GM19463 (cell line): Measurements from ENCODE around the gene FAM219A.

Source experiments
- ATAC-seq: cut with Tn5 transposase; IDR thresholded peaks from one replicate; pipeline ENCODE4 v1.9.1; 2021; ENCODE audit warnings: mild to moderate bottlenecking, moderate library complexity; ENCODE audit not compliant: unreplicated experiment

FAM219A gene

DNA sequence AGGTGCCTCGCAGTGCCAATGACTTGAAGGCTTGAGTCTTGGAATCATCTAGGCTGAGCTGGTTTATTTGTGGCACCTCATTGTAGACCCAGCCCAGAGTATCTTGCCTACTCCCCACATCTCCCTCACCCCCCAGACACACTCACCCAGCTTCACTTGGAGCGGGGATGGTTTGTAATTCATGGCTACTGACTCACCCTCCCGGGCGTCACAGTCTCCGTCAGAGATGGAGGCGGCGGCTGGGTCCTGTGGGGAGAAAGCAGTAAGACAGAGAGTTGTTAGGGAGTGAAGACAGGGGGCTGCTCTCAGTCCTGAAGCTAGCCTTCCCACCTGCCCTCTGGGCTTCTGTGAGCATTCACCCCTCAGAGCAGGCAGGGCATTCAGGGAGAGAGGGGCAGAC lies 52.7 kb downstream of the FAM219A start:
- ATAC-seq = no peak

DNA sequence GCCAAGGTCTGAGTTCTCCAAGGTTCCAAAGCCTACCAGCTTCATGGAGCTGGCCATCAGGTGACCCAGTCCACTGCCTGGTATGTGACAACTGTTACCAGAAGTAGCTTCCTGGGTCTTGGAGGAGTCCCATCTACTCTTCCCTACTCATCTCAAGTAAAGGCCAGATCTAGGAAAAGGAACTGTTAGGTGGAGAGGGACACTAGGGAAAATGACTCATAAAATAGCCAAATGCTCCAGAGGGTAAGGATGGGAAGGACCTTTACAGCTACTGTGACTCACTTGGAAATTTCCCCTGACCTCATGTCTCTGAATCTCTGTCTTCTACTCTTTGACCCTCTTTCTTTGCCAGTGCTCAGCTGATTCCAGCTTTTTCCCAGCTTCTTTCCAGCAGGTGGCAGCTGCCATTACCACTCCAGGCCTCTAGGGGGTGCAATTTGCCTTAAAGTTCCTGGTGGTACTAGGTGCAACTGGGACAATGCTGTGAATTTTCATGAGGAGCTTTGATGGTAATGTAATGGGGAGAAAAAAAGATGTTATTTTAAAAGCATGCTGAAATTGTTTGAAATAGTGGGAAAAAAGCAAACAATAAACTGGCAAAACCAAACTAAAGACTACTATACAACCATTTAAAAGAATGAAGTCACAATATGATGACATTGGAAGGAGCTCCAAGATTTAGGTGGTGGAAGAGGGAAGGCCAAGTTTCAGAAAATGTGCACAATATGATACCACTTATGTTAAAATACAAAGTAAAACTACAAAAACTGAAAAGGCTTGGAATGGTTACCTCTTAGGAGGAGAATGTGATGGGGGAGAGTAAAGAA lies 54.6 kb downstream of the FAM219A start:
- no peak for ATAC-seq

DNA sequence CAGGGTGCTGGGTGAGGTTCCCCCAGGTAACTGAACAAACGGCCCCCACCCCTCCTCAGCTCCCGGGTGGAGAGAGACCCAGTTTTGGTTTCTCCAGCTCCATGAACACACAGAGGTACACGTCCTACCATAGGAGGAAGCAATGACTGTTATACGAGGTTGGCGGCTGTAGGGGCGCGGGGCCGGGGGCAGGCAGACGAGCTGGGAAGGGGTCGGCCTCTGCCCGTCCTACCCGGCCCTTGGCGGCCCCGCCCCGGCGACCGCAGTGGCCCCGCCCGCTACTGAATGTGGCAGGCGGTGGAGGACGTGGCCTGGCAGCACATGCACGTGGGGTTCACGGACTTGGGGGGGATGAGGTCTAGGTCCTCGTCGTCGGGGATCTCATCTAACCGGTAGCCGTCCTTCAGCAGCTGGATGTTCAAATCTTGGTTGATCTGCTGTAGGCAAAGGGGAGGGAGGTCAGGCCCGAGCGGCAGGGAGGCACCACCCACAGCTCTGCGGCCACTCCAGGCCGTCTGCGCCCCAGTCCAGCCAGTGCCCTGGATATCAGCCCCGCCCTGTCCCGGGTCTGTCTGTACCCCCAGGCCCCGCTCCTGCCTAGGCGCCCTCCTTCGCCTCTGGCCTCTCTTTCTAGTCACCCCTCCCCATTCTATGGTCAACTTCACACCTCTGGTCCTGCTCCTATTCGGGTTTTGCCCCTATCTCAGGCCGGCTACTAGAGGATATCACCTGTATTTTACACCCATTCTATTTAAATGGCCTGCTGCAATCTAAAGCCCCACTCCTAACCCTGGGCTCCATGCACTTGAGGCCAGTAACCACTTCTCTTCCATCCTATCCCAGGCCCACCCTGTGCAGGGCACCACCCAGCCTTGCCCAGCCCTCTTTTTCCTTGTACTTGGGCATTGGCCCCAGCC lies 57.4 kb downstream of the FAM219A start:
- no peak for ATAC-seq

DNA sequence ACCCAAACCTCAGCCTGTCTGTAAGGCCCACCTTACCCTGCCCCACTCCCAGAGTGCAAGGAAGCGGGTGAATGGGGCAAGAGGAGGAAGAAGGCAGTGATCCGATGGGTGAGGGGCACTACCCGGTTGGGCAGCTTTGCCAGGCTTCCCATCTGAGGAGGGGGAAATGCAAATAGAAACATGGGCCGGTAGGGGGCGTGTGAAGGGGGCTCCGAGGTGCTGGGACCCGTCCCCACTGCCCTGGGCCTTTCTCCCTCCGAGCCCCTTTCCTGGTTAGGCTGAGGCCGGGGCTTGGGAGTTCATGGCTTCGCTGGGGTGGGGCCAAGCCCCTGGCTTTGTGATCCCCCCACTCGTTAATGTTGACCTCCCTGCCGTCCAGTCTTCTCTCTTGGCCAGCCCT lies 58.1 kb downstream of the FAM219A start:
- ATAC-seq = no peak

DNA sequence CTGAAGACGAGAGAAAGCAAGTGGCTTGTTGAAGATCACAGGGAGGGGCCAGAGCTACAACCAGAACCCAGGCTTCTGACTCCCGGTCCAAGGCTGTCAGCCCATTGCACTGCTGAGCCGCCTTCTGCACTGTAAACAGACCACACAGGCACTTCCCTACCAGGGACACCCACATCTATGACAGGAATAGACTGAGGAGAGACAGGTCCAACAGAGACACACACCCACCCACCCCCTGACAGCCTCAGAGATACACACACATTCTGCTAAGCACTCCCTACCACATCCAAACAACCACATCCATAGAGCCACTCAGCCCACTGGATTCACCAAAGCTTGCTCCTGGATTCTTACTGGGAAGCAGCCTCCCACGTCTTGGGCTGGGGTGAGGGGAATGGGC lies 58.6 kb downstream of the FAM219A start:
- no peak for ATAC-seq

DNA sequence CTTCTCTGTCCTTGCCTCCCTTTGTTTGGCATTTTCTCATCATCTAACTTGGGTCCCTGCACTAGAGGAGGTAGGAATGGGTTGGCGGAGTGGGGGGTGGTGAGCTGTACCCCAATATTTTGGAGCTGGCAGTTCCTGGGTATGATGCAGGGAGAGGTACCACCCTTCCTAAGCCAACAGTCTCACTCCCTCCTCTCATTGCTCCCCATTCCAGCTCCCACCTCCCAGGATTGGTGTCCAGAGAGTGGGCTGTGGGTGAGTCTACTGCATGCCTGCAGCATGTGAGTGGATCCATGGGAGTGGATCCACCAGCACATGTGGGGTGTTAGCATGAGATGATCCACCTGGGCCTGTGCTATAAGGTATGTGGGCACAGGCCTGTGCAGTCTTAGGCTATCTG lies 59.5 kb downstream of the FAM219A start:
- no peak for ATAC-seq

DNA sequence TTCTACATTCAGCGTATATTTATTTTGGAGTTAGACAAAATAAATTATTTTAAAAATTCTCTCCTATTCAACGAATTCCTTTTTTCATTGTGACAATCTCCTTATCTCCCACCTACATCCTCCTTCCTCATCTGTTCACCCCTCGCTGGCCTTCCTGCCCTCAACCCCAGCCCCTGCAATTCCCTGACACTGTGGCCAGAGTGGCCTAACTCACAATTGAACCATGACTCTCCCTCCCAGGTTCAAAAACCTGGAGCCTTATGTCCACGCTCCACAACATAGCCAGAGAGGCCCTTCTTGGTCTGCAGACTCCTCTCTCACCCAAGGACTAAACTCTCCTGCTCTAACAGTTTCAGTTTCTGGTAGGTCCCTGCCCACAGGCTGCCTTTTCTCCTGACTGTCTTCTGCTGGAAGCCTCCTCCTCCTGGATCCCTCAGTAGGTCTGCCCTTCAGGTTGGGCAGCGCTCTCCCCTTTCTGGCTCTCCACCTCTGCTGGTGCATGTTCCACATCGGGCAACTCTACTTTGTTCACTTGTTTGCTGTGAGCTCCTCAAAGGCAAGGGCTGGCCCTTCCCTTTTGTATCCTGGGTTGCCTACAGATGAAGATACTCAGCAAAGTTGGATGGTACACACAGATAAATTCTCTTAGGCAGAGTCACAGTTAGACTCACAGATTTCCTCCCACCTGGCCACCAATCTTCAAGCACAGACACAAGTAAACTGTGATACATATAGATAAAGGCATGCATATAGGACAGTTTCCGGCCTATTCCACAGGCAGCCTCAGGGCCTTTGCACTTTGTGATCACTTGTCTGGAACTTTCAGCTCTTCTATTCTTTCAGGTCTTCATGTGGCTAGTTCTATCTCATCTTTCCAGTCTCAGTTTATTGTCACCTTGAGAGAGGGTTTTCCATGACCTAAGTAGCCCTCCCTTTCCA lies 61.8 kb downstream of the FAM219A start:
- no peak for ATAC-seq

DNA sequence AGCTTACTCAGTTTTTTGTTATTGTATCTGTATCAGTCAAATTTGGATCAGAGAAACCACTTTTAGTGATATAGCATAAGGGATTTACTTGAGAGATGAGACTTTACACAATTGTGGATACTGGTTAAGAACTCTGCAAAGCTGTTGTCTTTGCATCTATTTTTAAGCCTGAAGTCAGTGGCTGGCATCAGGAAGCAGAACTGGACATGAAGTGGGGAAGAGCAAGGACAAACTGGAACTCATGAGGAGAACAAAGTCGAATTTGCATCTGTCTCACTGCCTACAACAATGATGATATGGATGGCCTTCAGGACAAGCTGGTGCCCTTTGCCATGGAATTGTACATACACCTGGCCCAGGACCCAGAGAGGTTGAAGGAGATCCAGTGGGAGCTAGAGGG lies 65.9 kb downstream of the FAM219A start:
- ATAC-seq = no peak

DNA sequence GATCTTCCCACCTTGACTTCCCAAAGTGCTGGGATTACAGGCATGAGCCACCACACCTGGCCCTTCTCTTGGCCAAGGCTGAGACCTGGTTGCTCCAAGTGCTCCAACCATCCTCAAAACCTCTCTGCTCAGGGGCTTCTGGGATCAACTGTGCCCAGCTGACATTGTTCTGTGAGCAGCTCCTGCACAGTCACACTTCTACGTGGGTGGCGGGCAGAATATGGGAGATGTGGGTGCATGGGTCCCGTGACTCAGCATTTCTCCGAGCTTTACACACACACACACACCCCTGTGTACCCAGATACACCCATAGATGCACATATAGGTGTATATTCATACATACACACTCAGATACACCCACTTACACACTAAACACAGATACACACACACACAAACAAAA lies 71.1 kb downstream of the FAM219A start:
- no peak for ATAC-seq

DNA sequence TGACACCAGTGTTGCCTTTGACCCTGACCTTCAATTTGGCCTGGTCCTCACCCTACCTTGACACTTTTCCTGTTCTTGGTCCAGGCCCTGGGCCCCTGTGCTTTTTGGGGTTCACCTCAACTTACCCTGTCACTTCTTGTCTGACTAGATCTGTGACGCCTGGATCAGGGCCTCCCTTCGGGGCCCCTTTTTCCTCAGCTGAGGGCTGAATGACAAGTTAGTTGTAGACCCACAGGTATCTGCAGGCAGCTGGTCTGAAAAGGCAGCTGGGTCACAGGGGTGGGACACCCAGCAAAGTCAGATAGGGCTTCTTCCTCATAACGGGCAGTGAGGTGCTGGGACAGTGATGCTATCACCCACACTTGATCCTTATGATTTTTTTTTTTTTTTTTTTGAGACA lies 71.7 kb downstream of the FAM219A start:
- no peak for ATAC-seq

DNA sequence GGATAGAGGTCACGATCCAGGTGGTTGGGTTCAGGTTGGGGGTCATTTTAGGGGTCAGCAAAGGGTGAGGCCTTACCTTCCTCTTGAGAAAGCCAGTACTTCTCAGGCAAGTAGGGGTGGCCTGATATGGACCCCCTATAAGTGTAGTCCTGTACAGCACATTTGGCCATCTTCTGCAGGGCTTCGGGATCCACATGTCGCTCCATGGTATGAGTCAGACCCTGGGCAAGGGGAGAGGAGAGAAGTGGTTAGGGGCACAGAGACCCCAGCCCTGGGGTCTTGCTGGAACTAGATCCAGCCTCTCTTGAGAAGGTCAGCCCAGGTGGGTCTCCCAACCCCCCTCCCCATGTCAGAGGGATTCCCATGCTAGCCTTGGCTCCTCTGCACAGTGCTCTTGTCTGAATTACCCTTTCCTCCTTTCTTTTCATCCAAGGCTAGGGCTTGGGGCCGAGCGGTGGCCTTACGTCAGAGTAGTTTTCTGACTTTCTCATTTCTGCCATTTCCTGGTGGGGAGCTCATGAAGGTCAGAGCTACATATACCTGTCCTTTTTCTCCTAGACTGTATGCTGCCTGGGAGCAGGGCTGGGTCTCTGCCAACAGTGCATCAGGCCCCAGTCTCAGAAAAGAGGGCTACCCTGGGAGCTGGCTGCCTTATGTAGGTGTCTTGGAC lies 72.7 kb downstream of the FAM219A start:
- no peak for ATAC-seq

DNA sequence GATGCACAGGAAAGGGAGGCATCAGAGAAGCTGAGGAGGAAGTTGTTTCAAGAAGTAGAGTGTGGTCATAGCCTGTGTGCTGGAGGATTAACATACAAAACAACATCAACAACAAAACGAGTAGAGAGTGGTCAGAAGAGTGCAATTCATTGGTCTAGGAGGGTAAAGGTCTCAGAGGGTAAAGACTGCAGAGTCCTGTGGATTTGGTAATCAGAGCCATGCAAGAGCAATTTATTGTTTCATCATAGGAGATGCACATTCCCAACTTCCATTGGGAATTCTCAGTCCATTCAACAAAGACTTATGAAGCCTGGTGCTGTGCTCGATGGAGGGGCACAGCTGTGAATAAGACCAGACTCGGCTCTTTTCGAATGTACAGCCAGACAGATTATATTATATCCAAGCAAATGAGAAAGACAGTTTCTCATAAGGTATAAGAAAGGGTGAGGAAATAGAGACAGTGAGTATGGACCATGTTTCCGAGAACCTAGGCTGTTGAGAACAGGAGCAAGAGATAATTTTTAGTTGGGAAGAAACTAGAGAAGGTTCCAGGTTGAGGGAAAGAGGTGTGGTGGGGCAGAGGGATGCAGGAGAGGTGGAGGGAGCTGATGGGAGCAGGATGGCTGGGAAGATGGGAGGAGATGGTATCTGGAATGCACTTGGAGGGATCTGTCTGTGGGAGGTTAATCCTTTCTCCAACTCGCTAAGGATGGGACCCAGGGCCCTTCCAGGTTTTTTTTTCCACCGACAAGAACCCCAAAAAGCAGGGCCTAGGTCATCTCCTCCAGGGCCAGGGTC lies 73.8 kb downstream of the FAM219A start:
- ATAC-seq = no peak

DNA sequence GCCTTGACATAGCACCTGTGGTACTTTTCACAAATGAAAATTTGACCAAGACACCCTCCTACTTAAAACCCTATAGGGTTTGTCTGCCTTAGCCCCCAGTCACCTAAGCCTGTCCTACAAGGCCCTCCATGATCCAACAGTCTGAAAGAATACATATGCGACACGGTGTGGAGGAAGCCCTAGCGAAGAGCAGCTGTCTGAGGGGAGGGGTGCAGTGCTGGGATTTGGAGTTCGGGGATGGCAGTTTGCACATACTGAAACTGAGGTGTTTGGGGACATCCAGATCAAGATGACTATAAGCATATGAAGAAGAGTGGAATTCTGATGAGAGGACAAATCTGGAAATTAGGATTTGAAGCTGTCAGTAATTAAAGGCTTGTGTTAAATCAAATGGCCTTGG lies 74.5 kb downstream of the FAM219A start:
- no peak for ATAC-seq

DNA sequence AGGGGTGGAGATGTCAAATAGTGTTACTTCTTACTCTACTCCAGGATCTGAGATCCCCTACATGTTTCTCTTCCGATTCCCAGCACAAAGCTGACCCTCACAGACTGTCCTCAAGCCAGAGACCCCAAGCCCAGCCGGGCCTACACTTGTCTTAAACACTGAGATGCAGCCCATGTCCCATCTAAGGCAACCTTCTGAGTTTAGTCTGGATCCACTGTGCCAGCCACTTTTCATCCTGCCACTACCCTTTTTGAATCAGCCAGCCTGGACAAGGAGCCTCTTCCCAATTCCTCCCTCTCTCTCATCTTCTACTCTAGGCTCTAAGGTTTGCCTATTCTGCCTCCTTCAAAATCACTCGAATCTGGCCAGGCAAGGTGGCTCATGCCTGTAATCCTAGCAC lies 75.5 kb downstream of the FAM219A start:
- ATAC-seq = no peak

DNA sequence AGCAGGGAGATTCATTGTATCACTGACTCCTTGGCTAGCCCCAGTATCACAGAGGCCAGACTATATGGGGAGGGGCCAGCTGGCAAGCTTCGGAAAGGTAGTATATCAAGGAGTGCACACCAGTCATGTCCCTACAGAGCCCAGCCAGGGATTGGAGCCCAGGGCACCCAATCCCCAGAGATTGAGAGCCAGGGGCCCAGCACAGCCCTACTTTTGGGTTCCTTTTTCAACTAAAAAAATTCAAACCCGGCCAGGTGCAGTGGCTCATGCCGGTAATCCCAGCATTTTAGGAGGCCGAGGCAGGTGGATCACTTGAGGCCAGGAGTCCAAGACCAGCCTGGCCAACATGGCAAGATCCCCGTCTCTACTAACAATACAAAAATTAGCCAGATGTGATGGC lies 76.3 kb downstream of the FAM219A start:
- no peak for ATAC-seq

DNA sequence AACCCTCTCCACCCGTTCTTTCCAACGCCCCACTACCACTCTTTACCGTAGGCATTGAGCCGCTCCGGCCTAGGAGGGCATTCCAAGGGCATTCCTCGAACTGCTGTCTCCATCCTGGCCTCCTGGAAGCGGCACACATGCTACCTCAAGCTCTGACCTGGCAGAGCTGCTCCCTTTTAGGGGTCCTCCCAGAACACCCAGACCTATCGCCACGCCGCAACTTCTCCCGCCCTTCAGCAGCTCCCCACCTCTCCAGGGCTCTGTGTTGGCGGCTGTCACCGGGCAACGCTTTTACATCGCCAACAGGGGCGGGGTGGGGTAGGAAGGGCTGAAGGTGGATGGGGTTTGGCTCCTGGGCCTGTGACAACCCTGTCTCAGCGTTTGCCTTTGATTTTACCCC lies 77.0 kb downstream of the FAM219A start:
- ATAC-seq = no peak

DNA sequence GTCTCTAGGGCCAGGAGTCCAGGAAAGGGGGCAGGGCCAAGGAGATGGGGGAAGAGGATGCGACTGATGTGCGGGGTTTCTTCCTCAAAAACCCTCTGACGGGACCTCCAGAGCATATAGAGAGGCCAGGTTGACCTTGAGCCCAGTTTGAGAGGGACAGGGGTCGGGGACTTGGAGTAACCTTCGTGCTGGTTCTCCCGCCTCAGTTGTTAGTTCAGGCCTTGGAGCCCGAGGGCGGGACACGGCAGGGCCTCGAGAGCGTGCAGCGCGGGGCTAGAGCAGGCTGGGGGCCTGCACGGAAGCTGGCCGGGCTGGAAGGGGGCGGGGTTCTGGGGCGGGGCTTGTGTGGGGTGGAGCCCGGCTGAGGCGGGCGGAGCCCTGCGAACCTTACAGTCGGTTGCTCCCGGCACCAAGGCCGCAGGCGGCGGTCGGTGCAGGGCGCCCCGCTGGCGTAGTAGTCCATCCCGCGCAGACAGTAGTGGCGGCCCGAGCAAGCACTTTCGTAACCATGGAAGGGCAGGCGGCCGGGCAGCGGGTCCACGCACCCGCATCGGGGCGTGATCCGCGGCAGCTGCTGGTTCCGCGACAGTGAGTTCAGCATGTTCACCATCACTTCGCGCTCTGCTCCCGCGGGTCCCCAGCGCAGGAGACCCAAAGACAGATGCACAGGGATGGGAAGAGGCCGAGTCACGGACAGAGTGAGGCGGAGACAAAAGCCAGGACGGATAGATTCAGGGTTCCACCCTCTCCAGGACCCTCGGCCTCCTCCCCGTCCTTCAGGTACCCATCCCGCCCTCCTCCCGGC lies 77.7 kb downstream of the FAM219A start:
- peak; percentile 33 for ATAC-seq

DNA sequence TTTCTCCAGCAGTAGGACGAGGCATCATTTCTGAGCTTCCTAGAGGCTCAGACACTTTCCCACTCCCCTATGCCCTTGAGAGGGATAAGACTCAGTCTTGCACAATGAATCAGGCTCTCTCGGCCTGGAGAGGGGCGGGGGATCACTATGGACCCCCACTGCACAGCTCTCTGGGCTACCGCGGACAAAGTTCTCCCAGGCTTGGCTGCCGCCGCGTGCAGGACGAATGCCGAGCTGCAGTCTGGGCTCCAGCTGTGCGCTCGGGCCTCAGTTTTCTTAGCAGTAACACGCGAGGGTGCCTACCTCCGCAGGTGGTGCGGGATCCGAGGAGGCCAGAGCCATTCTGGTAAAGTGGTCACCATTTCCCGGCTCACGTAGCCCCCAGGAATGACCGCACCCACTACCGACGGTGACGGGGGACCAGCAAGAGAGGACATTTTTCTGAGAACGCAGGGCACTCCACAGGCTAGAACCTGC lies 78.3 kb downstream of the FAM219A start:
- no peak for ATAC-seq
